HCT116 (cell line): ENCODE results near the gene LBR. TPM values are rescaled to one million over a fixed set of nuclear protein-coding genes. Genes with fewer than 3 reads are reported as not detected.

Experiments
- ATAC-seq: fragments of 200-7000 bp; cut with Tn5 transposase; 2 replicates; pipeline ENCODE4 v1.9.1; 2020; ENCODE audit warnings: mild to moderate bottlenecking, moderate library complexity
- BruUV-seq: library from RNA; stranded (reverse); fragments of 400-500 nt; replicated peaks from 2 replicates; lab custom pipeline; 2021; lab: Mats Ljungman, UMichigan
- CTCF ChIA-PET: fragments of 300-600 bp; sonication (Branson Sonifier 250); formaldehyde crosslinking; loops from one replicate; lab custom pipeline; 2021; ENCODE audit warnings: antibody characterized with exemption; lab: Charles Lee
- POLR2A ChIA-PET: fragments of 300-600, 350-600 bp; sonication (Branson Sonifier 250); formaldehyde crosslinking; loops from one replicate; lab custom pipeline; 2021; ENCODE audit warnings: antibody characterized with exemption; lab: Charles Lee
- RAD21 ChIA-PET, 2 experiments: fragments of 300-600 bp; sonication (Branson Sonifier 250); formaldehyde crosslinking; loops; one replicate each; lab custom pipeline; 2023; ENCODE audit warnings: low total read pairs in 2 of 2; ENCODE audit not compliant: uncharacterized antibody in 2 of 2, unreplicated experiment in 2 of 2, low non-redundant PET in 1 of 2; lab: Charles Lee
- DNase-seq: peaks from one replicate; pipeline ENCODE4 v3.0.0-alpha.2; 2010; ENCODE audit warnings: low read depth, low spot score
- H2AFZ ChIP-seq: fragments of 200-600 bp; shearing (Covaris generic), sonication (generic); 2 replicates; pipeline ENCODE4 v1.6.1; 2017; ENCODE audit warnings: low read depth, mixed run types, mixed read lengths, antibody characterized with exemption, low read length; ENCODE audit not compliant: poor library complexity, severe bottlenecking
- H3K27ac ChIP-seq: 2 replicates; pipeline ENCODE4 v1.5.1; 2012; ENCODE audit warnings: low read depth, low read length
- H3K27me3 ChIP-seq: fragments of 200-600 bp; sonication (generic); 2 replicates; pipeline ENCODE4 v1.6.1; 2016; ENCODE audit warnings: mixed run types, low read length, mixed read lengths; ENCODE audit not compliant: insufficient read depth
- H3K36me3 ChIP-seq, 2 experiments: fragments of 200-500 bp in 1 of 2; fragments of 200-600 bp in 1 of 2; sonication (Bioruptor generic) in 1 of 2; sonication (generic) in 1 of 2; 2 replicates each; pipeline versions ENCODE4 v1.5.1 to v1.6.1; 2014 to 2016; ENCODE audit warnings: low read length in 2 of 2, inconsistent platforms in 1 of 2, mixed read lengths in 1 of 2, mixed run types in 1 of 2; ENCODE audit not compliant: insufficient read depth in 2 of 2, control insufficient read depth in 1 of 2
- H3K4me1 ChIP-seq, 2 experiments: fragments of 200-600 bp in 1 of 2; sonication (generic) in 1 of 2; 2 replicates each; pipeline versions ENCODE4 v1.5.1 to v1.6.1; 2012 to 2017; ENCODE audit warnings: low read length in 2 of 2, inconsistent platforms in 1 of 2, mild to moderate bottlenecking in 1 of 2, mixed read lengths in 1 of 2, mixed run types in 1 of 2, moderate library complexity in 1 of 2; ENCODE audit not compliant: insufficient read depth in 2 of 2, control insufficient read depth in 1 of 2
- H3K4me2 ChIP-seq: fragments of 200-600 bp; sonication (generic); 2 replicates; pipeline ENCODE4 v1.6.1; 2017; ENCODE audit warnings: mixed run types, low read length, mixed read lengths
- H3K4me3 ChIP-seq, 2 experiments: fragments of 200-600 bp in 1 of 2; sonication (generic) in 1 of 2; replicated peaks in 1 of 2; 2 replicates each; pipeline ENCODE4 v1.5.1; 2011 to 2016; ENCODE audit warnings: low read length in 2 of 2, control low read depth in 1 of 2, low read depth in 1 of 2, mild to moderate bottlenecking in 1 of 2, mixed read lengths in 1 of 2, mixed run types in 1 of 2
- H3K79me2 ChIP-seq: fragments of 200-600 bp; sonication (generic); 2 replicates; pipeline ENCODE4 v1.6.1; 2017; ENCODE audit warnings: mild to moderate bottlenecking, mixed run types, low read length, moderate library complexity, mixed read lengths; ENCODE audit not compliant: insufficient read depth
- H3K9ac ChIP-seq: fragments of 200-600 bp; sonication (generic); 2 replicates; pipeline ENCODE4 v1.6.1; 2016; ENCODE audit warnings: low read length, mixed read lengths
- H3K9me2 ChIP-seq: fragments of 200-600 bp; sonication (generic), shearing (Covaris generic); 2 replicates; pipeline ENCODE4 v1.6.1; 2017; ENCODE audit warnings: mixed run types, mild to moderate bottlenecking, moderate library complexity; ENCODE audit not compliant: insufficient read depth
- H3K9me3 ChIP-seq, 2 experiments: fragments of 200-500 bp in 1 of 2; fragments of 200-600 bp in 1 of 2; sonication (Bioruptor generic) in 1 of 2; sonication (generic) in 1 of 2; 2 replicates each; pipeline ENCODE4 v1.6.1; 2014 to 2017; ENCODE audit warnings: low read length in 2 of 2, mixed read lengths in 2 of 2, inconsistent platforms in 1 of 2, low read depth in 1 of 2, mild to moderate bottlenecking in 1 of 2, mixed run types in 1 of 2, moderate library complexity in 1 of 2; ENCODE audit not compliant: control insufficient read depth in 1 of 2, insufficient read depth in 1 of 2
- H4K20me1 ChIP-seq: fragments of 200-600 bp; sonication (generic), shearing (Covaris generic); 2 replicates; pipeline ENCODE4 v1.6.1; 2017; ENCODE audit warnings: mixed run types, mild to moderate bottlenecking, moderate library complexity; ENCODE audit not compliant: insufficient read depth
- CBX3 ChIP-seq: IDR thresholded peaks from 2 replicates; pipeline ENCODE4 v1.6.1; 2012; ENCODE audit warnings: low read depth
- EGR1 ChIP-seq: IDR thresholded peaks from 2 replicates; pipeline ENCODE4 v1.6.1; 2012; ENCODE audit warnings: low read depth
- POLR2A ChIP-seq: IDR thresholded peaks from 2 replicates; pipeline ENCODE4 v1.7.0; 2011; ENCODE audit warnings: borderline replicate concordance; ENCODE audit not compliant: insufficient read depth, insufficient read length; ENCODE audit errors: extremely low read depth
- SP1 ChIP-seq: IDR thresholded peaks from 2 replicates; pipeline ENCODE4 v1.6.1; 2012; ENCODE audit warnings: low read depth
- SRF ChIP-seq: IDR thresholded peaks from 2 replicates; pipeline ENCODE4 v1.6.1; 2012; ENCODE audit warnings: low read depth
- TCF7L2 ChIP-seq: IDR thresholded peaks from 2 replicates; pipeline ENCODE4 v1.7.0; 2011; ENCODE audit warnings: borderline replicate concordance, inconsistent platforms; ENCODE audit not compliant: insufficient read depth, insufficient read length; ENCODE audit errors: extremely low read depth
- ZBTB33 ChIP-seq: IDR thresholded peaks from 2 replicates; pipeline ENCODE4 v1.6.1; 2011; ENCODE audit warnings: mild to moderate bottlenecking, low read length, moderate library complexity; ENCODE audit not compliant: insufficient replicate concordance; ENCODE audit errors: extremely low read depth
- ZFX ChIP-seq: fragments of 450-650 bp; IDR thresholded peaks from 2 replicates; pipeline ENCODE4 v1.6.1; 2017
- ZNF274 ChIP-seq: fragments of 200-500 bp; sonication (Bioruptor generic); IDR thresholded peaks from 2 replicates; pipeline ENCODE4 v1.6.1; 2014; ENCODE audit warnings: mild to moderate bottlenecking, low read depth, low read length, inconsistent platforms
- intact Hi-C: fragments of 100-400 bp; cut with micrococcal nuclease; formaldehyde crosslinking; loops from 2 replicates; pipeline ENCODE4 v1.10.0; 2022
- total RNA-seq: library from RNA; stranded (reverse); gene quantifications from one replicate; pipeline ENCODE4 v1.2.1, GENCODE V29; 2021; ENCODE audit not compliant: unreplicated experiment
- TF ChIP-seq, protein P1 (sequence below): IDR thresholded peaks from 2 replicates; pipeline ENCODE4 v1.6.1; 2012
- TF ChIP-seq, protein P2 (sequence below), 3 experiments: fragments of 200-600 bp in 1 of 3; sonication (generic) in 1 of 3; IDR thresholded peaks in 2 of 3; conservative IDR thresholded peaks in 1 of 3; 2 replicates each; pipeline ENCODE4 v1.5.1; 2012 to 2017; ENCODE audit warnings: low read depth in 2 of 3, low read length in 2 of 3, antibody characterized with exemption in 1 of 3, borderline replicate concordance in 1 of 3, control low read depth in 1 of 3, mild to moderate bottlenecking in 1 of 3, mixed read lengths in 1 of 3, mixed run types in 1 of 3, moderate library complexity in 1 of 3; ENCODE audit not compliant: insufficient read depth in 1 of 3

The LBR gene
- total RNA-seq, 1 experiment from 2014 or later = 97.4 TPM

DNA sequence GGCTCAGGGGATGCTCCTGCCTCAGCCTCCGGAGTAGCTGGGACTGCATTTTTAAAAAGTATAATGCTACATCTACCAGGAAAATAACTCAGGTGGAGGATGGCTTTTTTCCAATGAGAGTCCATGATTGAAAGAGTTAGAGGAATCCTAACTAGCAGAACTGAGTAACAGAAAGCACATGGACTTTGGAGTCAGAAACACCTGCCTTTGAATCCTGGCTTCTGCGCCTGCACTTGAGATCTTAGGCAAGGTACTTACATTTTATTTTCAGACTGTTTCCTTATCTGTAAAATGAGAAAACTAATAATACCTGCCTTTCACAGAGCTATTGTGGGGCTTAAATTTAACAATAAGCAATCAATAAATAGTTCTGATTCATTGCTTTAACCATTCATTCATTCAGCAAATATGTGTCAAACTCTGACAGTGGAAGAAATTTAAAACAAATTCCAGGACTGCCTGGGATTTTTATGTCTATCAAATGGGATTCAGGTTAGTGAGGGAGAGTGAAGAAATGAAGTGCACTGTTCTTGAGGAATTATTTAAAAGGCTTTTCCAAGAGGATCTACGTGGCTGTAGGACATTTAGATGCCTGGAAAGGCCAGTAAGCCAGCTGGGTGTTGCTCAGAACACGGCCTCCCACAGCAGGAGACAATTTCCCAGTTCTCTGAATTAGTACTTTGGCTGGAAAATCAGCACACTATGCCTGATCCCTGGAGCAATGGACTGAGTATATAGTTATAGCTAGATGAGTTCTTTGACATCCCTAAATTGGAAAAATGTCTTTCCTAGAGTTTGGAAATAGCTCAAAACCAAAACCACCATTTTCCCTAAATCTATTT lies 12.8 kb upstream of the LBR start:
- ChIA-PET CTCF (interaction anchor here (1.0 to 2.1 kb wide), 4 partner anchors 9 to 122 kb away, joined by 3 to 7 read pairs (median 4); partner anchors contain the start of gene LBR), POLR2A (interaction anchor here (1.0 kb wide), 1 partner anchor 10 kb away, joined by 3 read pairs; no protein-coding TSS in a partner anchor), RAD21 (no interaction called here)
- intact Hi-C loops = no loop called here
- Histone ChIP-seq H3K9ac (no peak overlapping the region), H3K79me2 (no peaks in the 10 kb centered on the region), H3K27ac (no peak overlapping the region), H3K27me3 (no peaks in the 10 kb centered on the region), H3K4me3 (no peak overlapping the region), H4K20me1 (no peaks in the 10 kb centered on the region), H3K4me1 (peaks cover 28 to 47% of the 10 kb centered on the region in 2 experiments), H3K9me3 (no peaks in the 10 kb centered on the region), H3K9me2 (no peaks in the 10 kb centered on the region), H3K36me3 (no peaks in the 10 kb centered on the region), H2AFZ (peak overlapping the region; percentile 69), H3K4me2 (no peak overlapping the region)
- no peak for DNase-seq
- TF ChIP-seq, protein P1, sequence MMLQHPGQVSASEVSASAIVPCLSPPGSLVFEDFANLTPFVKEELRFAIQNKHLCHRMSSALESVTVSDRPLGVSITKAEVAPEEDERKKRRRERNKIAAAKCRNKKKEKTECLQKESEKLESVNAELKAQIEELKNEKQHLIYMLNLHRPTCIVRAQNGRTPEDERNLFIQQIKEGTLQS = no peak
- TF ChIP-seq ZBTB33 (no peak), ZFX (no peak), SP1 (no peak), ZNF274 (no peak), POLR2A (no peak), SRF (no peak), TCF7L2 (no peak), CBX3 (no peak), EGR1 (no peak)
- TF ChIP-seq, protein P2, sequence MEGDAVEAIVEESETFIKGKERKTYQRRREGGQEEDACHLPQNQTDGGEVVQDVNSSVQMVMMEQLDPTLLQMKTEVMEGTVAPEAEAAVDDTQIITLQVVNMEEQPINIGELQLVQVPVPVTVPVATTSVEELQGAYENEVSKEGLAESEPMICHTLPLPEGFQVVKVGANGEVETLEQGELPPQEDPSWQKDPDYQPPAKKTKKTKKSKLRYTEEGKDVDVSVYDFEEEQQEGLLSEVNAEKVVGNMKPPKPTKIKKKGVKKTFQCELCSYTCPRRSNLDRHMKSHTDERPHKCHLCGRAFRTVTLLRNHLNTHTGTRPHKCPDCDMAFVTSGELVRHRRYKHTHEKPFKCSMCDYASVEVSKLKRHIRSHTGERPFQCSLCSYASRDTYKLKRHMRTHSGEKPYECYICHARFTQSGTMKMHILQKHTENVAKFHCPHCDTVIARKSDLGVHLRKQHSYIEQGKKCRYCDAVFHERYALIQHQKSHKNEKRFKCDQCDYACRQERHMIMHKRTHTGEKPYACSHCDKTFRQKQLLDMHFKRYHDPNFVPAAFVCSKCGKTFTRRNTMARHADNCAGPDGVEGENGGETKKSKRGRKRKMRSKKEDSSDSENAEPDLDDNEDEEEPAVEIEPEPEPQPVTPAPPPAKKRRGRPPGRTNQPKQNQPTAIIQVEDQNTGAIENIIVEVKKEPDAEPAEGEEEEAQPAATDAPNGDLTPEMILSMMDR (IDR thresholded peaks at IDR 0.05 in 2 of 3, conservative IDR thresholded peaks at IDR 0.05 in 1 of 3; ENCODE audit: borderline replicate concordance in 1 of 3, insufficient read depth in 1 of 3, low read depth in 2 of 3, low read length in 2 of 3) = no peak
- BruUV-seq = no TSS peak
- ATAC-seq = no peak
